IMR-90 (cell line): Measurements from ENCODE around the gene RALGPS2. TPM values are rescaled to one million over a fixed set of nuclear protein-coding genes. Genes with fewer than 3 reads are reported as not detected.
"Not testable (repeated sequence)": the region's sequence is repeated elsewhere in the genome, so short reads cannot be mapped to it uniquely, and the experiment has no call there.

ENCODE experiments used
- ATAC-seq: fragments of 200-7000 bp; cut with Tn5 transposase; 2 replicates; pipeline ENCODE4 v1.9.1; 2020; ENCODE audit warnings: low read depth, mild to moderate bottlenecking, moderate library complexity
- BruUV-seq: library from RNA; stranded (reverse); fragments of 400-500 nt; replicated peaks from 2 replicates; lab custom pipeline; 2021; lab: Mats Ljungman, UMichigan
- CTCF ChIA-PET: fragments of 300-600 bp; formaldehyde crosslinking; extraction: SDS; loops from one replicate; lab custom pipeline; 2021; ENCODE audit warnings: antibody characterized with exemption; lab: Yijun Ruan, JAX
- POLR2A ChIA-PET: fragments of 300-600 bp; sonication (Branson Sonifier 250); formaldehyde crosslinking; loops from one replicate; lab custom pipeline; 2022; ENCODE audit warnings: antibody characterized with exemption; ENCODE audit not compliant: unreplicated experiment; lab: Charles Lee
- DNase-seq: peaks from one replicate; pipeline ENCODE4 v3.0.0; 2013
- H2AFZ ChIP-seq: replicated peaks from 2 replicates; pipeline ENCODE3; 2013; ENCODE audit warnings: low read length, mild to moderate bottlenecking; ENCODE audit not compliant: poor library complexity
- H2AK5ac ChIP-seq: 2 replicates; pipeline ENCODE4 v1.6.1; 2013; ENCODE audit warnings: low read depth, low read length, inconsistent platforms
- H2AK9ac ChIP-seq: replicated peaks from 2 replicates; pipeline ENCODE3; 2013; ENCODE audit warnings: mild to moderate bottlenecking, low read depth, low read length, moderate library complexity; ENCODE audit not compliant: poor library complexity
- H2BK120ac ChIP-seq: 2 replicates; pipeline ENCODE4 v1.6.1; 2013; ENCODE audit warnings: low read depth, low read length, inconsistent platforms
- H2BK15ac ChIP-seq: 3 replicates; pipeline ENCODE4 v1.6.1; 2013; ENCODE audit warnings: low read depth, low read length, inconsistent platforms
- H2BK20ac ChIP-seq: 2 replicates; pipeline ENCODE4 v1.6.1; 2013; ENCODE audit warnings: low read depth, mild to moderate bottlenecking, inconsistent platforms, low read length, moderate library complexity
- H2BK5ac ChIP-seq: 2 replicates; pipeline ENCODE4 v1.6.1; 2013; ENCODE audit warnings: mild to moderate bottlenecking, low read depth, low read length, inconsistent platforms; ENCODE audit not compliant: poor library complexity, severe bottlenecking
- H3K14ac ChIP-seq: replicated peaks from 2 replicates; pipeline ENCODE4 v1.6.1; 2013; ENCODE audit warnings: low read depth, low read length, inconsistent platforms
- H3K18ac ChIP-seq: 2 replicates; pipeline ENCODE4 v1.6.1; 2013; ENCODE audit warnings: low read depth, low read length, control low read depth
- H3K23ac ChIP-seq: 2 replicates; pipeline ENCODE4 v1.6.1; 2013; ENCODE audit warnings: low read depth, low read length, inconsistent platforms
- H3K27ac ChIP-seq: 2 replicates; pipeline ENCODE4 v1.5.1; 2013; ENCODE audit warnings: mild to moderate bottlenecking, control low read depth, low read length; ENCODE audit not compliant: insufficient read depth
- H3K27me3 ChIP-seq: 2 replicates; pipeline ENCODE4 v1.6.1; 2013; ENCODE audit warnings: low read length; ENCODE audit not compliant: control insufficient read depth, insufficient read depth
- H3K36me3 ChIP-seq: 2 replicates; pipeline ENCODE4 v1.6.1; 2013; ENCODE audit warnings: low read length, mixed read lengths; ENCODE audit not compliant: control insufficient read depth, insufficient read depth
- H3K4ac ChIP-seq: 2 replicates; pipeline ENCODE4 v1.6.1; 2013; ENCODE audit warnings: low read depth, low read length, inconsistent platforms
- H3K4me1 ChIP-seq: 2 replicates; pipeline ENCODE4 v1.6.1; 2013; ENCODE audit warnings: low read length, mixed read lengths; ENCODE audit not compliant: control insufficient read depth, insufficient read depth
- H3K4me2 ChIP-seq: 2 replicates; pipeline ENCODE4 v1.6.1; 2013; ENCODE audit warnings: low read depth, mild to moderate bottlenecking, control low read depth, low read length, moderate library complexity
- H3K4me3 ChIP-seq: 2 replicates; pipeline ENCODE4 v1.5.1; 2013; ENCODE audit warnings: low read depth, mild to moderate bottlenecking, control low read depth, low read length, moderate library complexity; ENCODE audit not compliant: insufficient read depth
- H3K56ac ChIP-seq: 2 replicates; pipeline ENCODE4 v1.6.1; 2013; ENCODE audit warnings: low read length, inconsistent platforms; ENCODE audit not compliant: insufficient read depth; ENCODE audit errors: extremely low read depth
- H3K79me1 ChIP-seq, 2 experiments: 2 replicates each; pipeline ENCODE4 v1.6.1; 2013; ENCODE audit warnings: low read length in 2 of 2, inconsistent platforms in 1 of 2, low read depth in 1 of 2
- H3K9ac ChIP-seq: 2 replicates; pipeline ENCODE4 v1.6.1; 2013; ENCODE audit warnings: low read depth, low read length, control low read depth
- H3K9me1 ChIP-seq: 2 replicates; pipeline ENCODE4 v1.6.1; 2013; ENCODE audit warnings: low read length, inconsistent platforms; ENCODE audit not compliant: insufficient read depth
- H3K9me3 ChIP-seq: 2 replicates; pipeline ENCODE4 v1.6.1; 2013; ENCODE audit warnings: low read length; ENCODE audit not compliant: control insufficient read depth, insufficient read depth
- H4K20me1 ChIP-seq: 2 replicates; pipeline ENCODE4 v1.6.1; 2013; ENCODE audit warnings: low read length, inconsistent platforms; ENCODE audit not compliant: insufficient read depth
- H4K5ac ChIP-seq: 2 replicates; pipeline ENCODE4 v1.6.1; 2013; ENCODE audit warnings: mild to moderate bottlenecking, low read depth, low read length, control low read depth
- H4K8ac ChIP-seq, 2 experiments: 2 replicates each; pipeline ENCODE4 v1.6.1; 2013; ENCODE audit warnings: low read depth in 2 of 2, low read length in 2 of 2, control low read depth in 1 of 2, inconsistent platforms in 1 of 2
- H4K91ac ChIP-seq: 2 replicates; pipeline ENCODE4 v1.6.1; 2013; ENCODE audit warnings: low read depth, low read length, inconsistent platforms; ENCODE audit not compliant: insufficient read depth
- WGBS, 2 experiments: methylation state at CpG; one replicate each; pipeline versions ENCODE4 v1.1.5 to v1.1.7; 2013; ENCODE audit warnings: missing lambda C conversion rate in 2 of 2; ENCODE audit not compliant: insufficient read length in 1 of 2; ENCODE audit errors: extremely low coverage in 2 of 2; 5-methylcytosine and 5-hydroxymethylcytosine counted together
- dilution Hi-C: fragments of 300-500 bp; cut with HindIII; formaldehyde crosslinking; loops from one replicate; pipeline ENCODE4 v1.14.3; 2018; ENCODE audit warnings: low sequenced_read_pairs; ENCODE audit not compliant: unreplicated experiment
- in situ Hi-C: fragments of 300-500 bp; cut with MboI; formaldehyde crosslinking; loops from 3 replicates; pipeline ENCODE4 v1.14.3; 2019; ENCODE audit warnings: low sequenced_read_pairs, inconsistent platforms, mixed read lengths
- intact Hi-C: fragments of 100-400 bp; cut with micrococcal nuclease; formaldehyde crosslinking; loops from 2 replicates; pipeline ENCODE4 v1.10.0; 2022
- polyA plus RNA-seq, 3 experiments: library from polyadenylated mRNA; depleted of rRNA; stranded (reverse); fragments of >200 nt; gene quantifications; 2 replicates each; pipeline ENCODE4 v1.2.3, GENCODE V29; 2012; ENCODE audit warnings: low replicate concordance in 1 of 3
- total RNA-seq: library from RNA; depleted of rRNA; stranded (reverse); fragments of >200 nt; gene quantifications from 2 replicates; pipeline ENCODE4 v1.2.3, GENCODE V29; 2012

RALGPS2 gene
- total and polyA plus RNA-seq, 2 of the 4 experiments (the other 2 are of a cell fraction): 13.8 to 148 TPM

- H3K56ac ChIP-seq, H4K20me1 ChIP-seq, in situ Hi-C loops, H2AK9ac ChIP-seq, H4K8ac ChIP-seq, DNase-seq, dilution Hi-C loops, H2BK120ac ChIP-seq, H3K18ac ChIP-seq, H3K9me3 ChIP-seq, BruUV-seq, H3K23ac ChIP-seq, H2BK15ac ChIP-seq, H2AFZ ChIP-seq, H4K91ac ChIP-seq, POLR2A ChIA-PET, H2BK20ac ChIP-seq, H3K79me1 ChIP-seq, H4K5ac ChIP-seq, H3K4me1 ChIP-seq, intact Hi-C loops, H3K4me2 ChIP-seq, H3K36me3 ChIP-seq, H2BK5ac ChIP-seq, H3K4me3 ChIP-seq, H3K9me1 ChIP-seq, H2AK5ac ChIP-seq, H3K27ac ChIP-seq, H3K4ac ChIP-seq, H3K14ac ChIP-seq, ATAC-seq, H3K9ac ChIP-seq: not testable (repeated sequence)
- H3K27me3 ChIP-seq: peaks cover 13% of the 10 kb centered on the region
- WGBS, 2 experiments: 83% methylated on average over 1 of the region's 4 CpGs; no CpG with 5 or more reads in 1 of the 2 experiments
- CTCF ChIA-PET: interaction anchor here (0.6 kb wide), 1 partner anchor 137 kb away, joined by 3 read pairs; no protein-coding TSS in a partner anchor
Measured at GRCh38 chr1:178949866-178950265, 224.8 kb downstream of the RALGPS2 start.
